Hematopoietic multipotent progenitor cell treated with erythropoietin and hydrocortisone succinate and interleukin-3 and kit ligand, for 8 days (in vitro differentiated cells): Measurements from ENCODE around the gene CYB5R4.
A peak's percentile ranks its signal among the peaks of the same experiment; 100 is the strongest.
"Not testable (repeated sequence)": the region's sequence is repeated elsewhere in the genome, so short reads cannot be mapped to it uniquely, and the experiment has no call there.

ENCODE experiments used
- DNase-seq: peaks from one replicate; pipeline ENCODE4 v3.0.0-alpha.2; 2015

CYB5R4 gene

GRCh38 chr6:83914953-83915352 lies 55.5 kb downstream of the CYB5R4 start:
- DNase-seq = no peak

- no peak for DNase-seq
Measured at GRCh38 chr6:83917001-83917400, 57.5 kb downstream of the CYB5R4 start.

- no peak for DNase-seq
Measured at GRCh38 chr6:83920017-83920416, 60.5 kb downstream of the CYB5R4 start.

- no peak for DNase-seq
Measured at GRCh38 chr6:83921315-83921714, 61.8 kb downstream of the CYB5R4 start.

- no peak for DNase-seq
Measured at GRCh38 chr6:83927470-83927869, 68.0 kb downstream of the CYB5R4 start.

- no peak for DNase-seq
Measured at GRCh38 chr6:83928286-83928685, 68.8 kb downstream of the CYB5R4 start.

GRCh38 chr6:83946201-83946833 lies 86.8 kb downstream of the CYB5R4 start:
- DNase-seq = not testable (repeated sequence)

- DNase-seq = not testable (repeated sequence)
Measured at GRCh38 chr6:83947983-83948382, 88.5 kb downstream of the CYB5R4 start.

- no peak for DNase-seq
Measured at GRCh38 chr6:83948851-83949250, 89.4 kb downstream of the CYB5R4 start.

GRCh38 chr6:83951423-83951822 lies 91.9 kb downstream of the CYB5R4 start:
- not testable (repeated sequence) for DNase-seq

GRCh38 chr6:83952830-83953229 lies 93.3 kb downstream of the CYB5R4 start:
- DNase-seq = no peak

- no peak for DNase-seq
Measured at GRCh38 chr6:83954371-83954770, 94.9 kb downstream of the CYB5R4 start.

GRCh38 chr6:83958241-83958685 lies 98.8 kb downstream of the CYB5R4 start:
- peak; percentile 75 for DNase-seq

- DNase-seq = no peak
Measured at GRCh38 chr6:83960664-83961063, 101.2 kb downstream of the CYB5R4 start.

- DNase-seq = peak; percentile 79
Measured at GRCh38 chr6:83962582-83962981, 103.1 kb downstream of the CYB5R4 start.

- DNase-seq = no peak
Measured at GRCh38 chr6:83966539-83966938, 107.0 kb downstream of the CYB5R4 start.

- DNase-seq = no peak
Measured at GRCh38 chr6:83970582-83970981, 111.1 kb downstream of the CYB5R4 start.

GRCh38 chr6:83974409-83975050 lies 115.0 kb downstream of the CYB5R4 start:
- peak; percentile 99 for DNase-seq

- peak; percentile 24 for DNase-seq
Measured at GRCh38 chr6:83976037-83976755, 116.7 kb downstream of the CYB5R4 start.

- no peak for DNase-seq
Measured at GRCh38 chr6:83976871-83977270, 117.4 kb downstream of the CYB5R4 start.

GRCh38 chr6:83978324-83978734 lies 118.8 kb downstream of the CYB5R4 start:
- DNase-seq = peak; percentile 52

- DNase-seq = no peak
Measured at GRCh38 chr6:83978997-83979396, 119.5 kb downstream of the CYB5R4 start.

- no peak for DNase-seq
Measured at GRCh38 chr6:83984411-83984810, 124.9 kb downstream of the CYB5R4 start.

GRCh38 chr6:83985308-83985713 lies 125.8 kb downstream of the CYB5R4 start:
- DNase-seq = peak; percentile 82
